ENCODE measurements around the gene TMEM132C. TPM values are rescaled to one million over a fixed set of nuclear protein-coding genes. Genes with fewer than 3 reads are reported as not detected.

TMEM132C gene
- total and polyA plus RNA-seq, 2 donors (not counting 1 experiment from before 2014, with no cell fraction given): not detected

DNA sequence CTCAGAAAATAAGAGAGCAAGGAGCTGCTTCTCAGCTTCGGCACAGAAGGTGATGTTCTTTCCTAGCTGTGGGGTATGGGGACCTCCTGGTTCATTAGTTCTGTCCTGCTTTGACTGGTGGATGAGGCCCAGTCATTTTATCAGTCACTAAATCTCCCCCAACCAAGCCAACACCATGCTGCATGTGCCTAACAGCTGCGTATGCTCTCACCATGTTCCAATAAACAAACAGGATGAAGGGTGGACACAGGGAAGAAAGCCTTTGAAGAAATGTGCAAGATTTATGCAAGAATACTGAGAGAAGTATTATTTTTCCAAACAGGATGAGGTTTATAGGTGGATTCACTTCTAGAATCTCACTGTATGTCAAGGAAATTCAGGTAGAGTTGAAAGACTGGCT lies 156.2 kb downstream of the TMEM132C start:
- intact Hi-C loops (cut with micrococcal nuclease): no loop called here
- peaks cover 0 to 11% (median 0%) of the 10 kb centered on the region in 3 donors for H3K9me3 ChIP-seq (ENCODE audit: control extremely low read depth in 1 of 3, control insufficient read depth in 2 of 3, insufficient read depth in 1 of 3, low read length in 2 of 3)
- no peaks in the 10 kb centered on the region for H3K79me2 ChIP-seq (ENCODE audit: control insufficient read depth, insufficient read depth, low read length)
- no peaks in the 10 kb centered on the region for H3K27me3 Mint-ChIP-seq
- H3K4me1 Mint-ChIP-seq: no peaks in the 10 kb centered on the region
- no peak for ATAC-seq (ENCODE audit: low read depth)
- H3K4me1 ChIP-seq (ENCODE audit: control insufficient read depth in 2 of 2, insufficient read depth in 2 of 2, low read length in 2 of 2): no peaks in the 10 kb centered on the region
- no peak overlapping the region for H3K4me3 ChIP-seq (ENCODE audit: control extremely low read depth in 1 of 5, extremely low read depth in 1 of 5, insufficient read depth in 1 of 5, low read depth in 2 of 5, low read length in 4 of 5)
- TF ChIP-seq, protein P1, sequence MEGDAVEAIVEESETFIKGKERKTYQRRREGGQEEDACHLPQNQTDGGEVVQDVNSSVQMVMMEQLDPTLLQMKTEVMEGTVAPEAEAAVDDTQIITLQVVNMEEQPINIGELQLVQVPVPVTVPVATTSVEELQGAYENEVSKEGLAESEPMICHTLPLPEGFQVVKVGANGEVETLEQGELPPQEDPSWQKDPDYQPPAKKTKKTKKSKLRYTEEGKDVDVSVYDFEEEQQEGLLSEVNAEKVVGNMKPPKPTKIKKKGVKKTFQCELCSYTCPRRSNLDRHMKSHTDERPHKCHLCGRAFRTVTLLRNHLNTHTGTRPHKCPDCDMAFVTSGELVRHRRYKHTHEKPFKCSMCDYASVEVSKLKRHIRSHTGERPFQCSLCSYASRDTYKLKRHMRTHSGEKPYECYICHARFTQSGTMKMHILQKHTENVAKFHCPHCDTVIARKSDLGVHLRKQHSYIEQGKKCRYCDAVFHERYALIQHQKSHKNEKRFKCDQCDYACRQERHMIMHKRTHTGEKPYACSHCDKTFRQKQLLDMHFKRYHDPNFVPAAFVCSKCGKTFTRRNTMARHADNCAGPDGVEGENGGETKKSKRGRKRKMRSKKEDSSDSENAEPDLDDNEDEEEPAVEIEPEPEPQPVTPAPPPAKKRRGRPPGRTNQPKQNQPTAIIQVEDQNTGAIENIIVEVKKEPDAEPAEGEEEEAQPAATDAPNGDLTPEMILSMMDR (IDR thresholded peaks at IDR 0.05): no peak
- no peak for TF ChIP-seq EZH2 (IDR thresholded peaks at IDR 0.05; ENCODE audit: borderline replicate concordance, insufficient read depth, low read depth, low read length, poor library complexity, severe bottlenecking)
- WGBS (ENCODE audit: insufficient coverage): no CpG with 5 or more reads among the region's 2 CpGs
- DNase-seq: no peak
- H3K9ac ChIP-seq (ENCODE audit: low read length): no peak overlapping the region
- no peaks in the 10 kb centered on the region for H4K20me1 ChIP-seq (ENCODE audit: control insufficient read depth, insufficient read depth, low read length, poor library complexity, severe bottlenecking)
- peaks cover 3% of the 10 kb centered on the region for H3K9me3 Mint-ChIP-seq (ENCODE audit: insufficient read depth)
- no peak overlapping the region for H2AFZ ChIP-seq (ENCODE audit: insufficient read depth, low read depth, low read length, poor library complexity, severe bottlenecking)
- ChIA-PET POLR2A (no interaction called here), CTCF (no interaction called here)
- H3K27me3 ChIP-seq (replicated peaks in 1 of 4; ENCODE audit: control extremely low read depth in 1 of 4, control insufficient read depth in 3 of 4, insufficient read depth in 4 of 4, low read length in 3 of 4): no peaks in the 10 kb centered on the region
- H3K27ac Mint-ChIP-seq: no peak overlapping the region
- H3K4me2 ChIP-seq (replicated peaks; ENCODE audit: low read depth, low read length, poor library complexity, severe bottlenecking): no peak overlapping the region
- H3K4me3 Mint-ChIP-seq: no peak overlapping the region
- no peaks in the 10 kb centered on the region for H3K36me3 ChIP-seq (replicated peaks in 1 of 2; ENCODE audit: control extremely low read depth in 1 of 2, control insufficient read depth in 1 of 2, extremely low read depth in 1 of 2, insufficient read depth in 2 of 2, low read length in 1 of 2)
- H3K27ac ChIP-seq (ENCODE audit: low read length in 2 of 2): no peak overlapping the region

DNA sequence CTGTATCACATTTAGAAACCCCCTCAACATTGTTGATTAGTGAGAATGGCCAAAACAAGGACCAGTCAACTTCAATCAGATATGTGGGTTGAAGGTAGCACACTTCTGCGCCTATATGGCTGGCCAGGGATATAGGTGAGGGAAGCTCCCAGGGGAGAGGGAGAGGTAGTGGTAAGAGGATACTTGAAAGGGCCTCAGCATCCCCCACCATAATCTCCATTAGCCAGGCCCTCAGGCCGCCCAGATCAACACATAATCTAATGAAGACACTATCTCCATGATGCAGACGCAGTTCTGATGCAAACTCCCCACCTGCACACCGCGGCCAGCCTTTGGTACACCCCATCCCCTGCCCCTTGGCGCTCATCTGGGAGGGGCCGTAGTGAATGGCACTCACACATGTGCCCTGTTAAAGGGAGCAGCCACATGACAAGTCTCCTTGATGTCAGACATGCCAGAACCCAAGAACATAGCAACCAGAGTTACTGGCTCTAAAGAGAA lies 158.0 kb downstream of the TMEM132C start:
- H3K9me3 ChIP-seq (ENCODE audit: control extremely low read depth in 1 of 3, control insufficient read depth in 2 of 3, insufficient read depth in 1 of 3, low read length in 2 of 3): peaks cover 0 to 16% (median 0%) of the 10 kb centered on the region in 3 donors
- H3K9ac ChIP-seq (ENCODE audit: low read length): no peak overlapping the region
- CTCF ChIA-PET: no interaction called here
- no peaks in the 10 kb centered on the region for H3K79me2 ChIP-seq (ENCODE audit: control insufficient read depth, insufficient read depth, low read length)
- no peak overlapping the region for H3K4me2 ChIP-seq (replicated peaks; ENCODE audit: low read depth, low read length, poor library complexity, severe bottlenecking)
- H3K4me3 ChIP-seq (ENCODE audit: control extremely low read depth in 1 of 5, extremely low read depth in 1 of 5, insufficient read depth in 1 of 5, low read depth in 2 of 5, low read length in 4 of 5): no peak overlapping the region
- no peaks in the 10 kb centered on the region for H3K27me3 ChIP-seq (replicated peaks in 1 of 4; ENCODE audit: control extremely low read depth in 1 of 4, control insufficient read depth in 3 of 4, insufficient read depth in 4 of 4, low read length in 3 of 4)
- Mint-ChIP-seq H3K4me1 (no peaks in the 10 kb centered on the region), H3K27me3 (no peaks in the 10 kb centered on the region), H3K4me3 (no peak overlapping the region), H3K9me3 (ENCODE audit: insufficient read depth) (peaks cover 3% of the 10 kb centered on the region), H3K27ac (no peak overlapping the region)
- H3K4me1 ChIP-seq (ENCODE audit: control insufficient read depth in 2 of 2, insufficient read depth in 2 of 2, low read length in 2 of 2): no peaks in the 10 kb centered on the region
- intact Hi-C loops (cut with micrococcal nuclease): no loop called here
- H3K36me3 ChIP-seq (replicated peaks in 1 of 2; ENCODE audit: control extremely low read depth in 1 of 2, control insufficient read depth in 1 of 2, extremely low read depth in 1 of 2, insufficient read depth in 2 of 2, low read length in 1 of 2): no peaks in the 10 kb centered on the region
- no peaks in the 10 kb centered on the region for H4K20me1 ChIP-seq (ENCODE audit: control insufficient read depth, insufficient read depth, low read length, poor library complexity, severe bottlenecking)
- no peak overlapping the region for H2AFZ ChIP-seq (ENCODE audit: insufficient read depth, low read depth, low read length, poor library complexity, severe bottlenecking)
- POLR2A ChIA-PET: no interaction called here
- no peak for DNase-seq
- no peak overlapping the region for H3K27ac ChIP-seq (ENCODE audit: low read length in 2 of 2)
- TF ChIP-seq, protein P1 (IDR thresholded peaks at IDR 0.05): no peak
- no peak for TF ChIP-seq EZH2 (IDR thresholded peaks at IDR 0.05; ENCODE audit: borderline replicate concordance, insufficient read depth, low read depth, low read length, poor library complexity, severe bottlenecking)
- 100% methylated on average over 4 of the region's 7 CpGs for WGBS (ENCODE audit: insufficient coverage)
- no peak for ATAC-seq (ENCODE audit: low read depth)

All from B cell (primary cell).